ENCODE results near the gene TRIM71.

The TRIM71 gene

DNA sequence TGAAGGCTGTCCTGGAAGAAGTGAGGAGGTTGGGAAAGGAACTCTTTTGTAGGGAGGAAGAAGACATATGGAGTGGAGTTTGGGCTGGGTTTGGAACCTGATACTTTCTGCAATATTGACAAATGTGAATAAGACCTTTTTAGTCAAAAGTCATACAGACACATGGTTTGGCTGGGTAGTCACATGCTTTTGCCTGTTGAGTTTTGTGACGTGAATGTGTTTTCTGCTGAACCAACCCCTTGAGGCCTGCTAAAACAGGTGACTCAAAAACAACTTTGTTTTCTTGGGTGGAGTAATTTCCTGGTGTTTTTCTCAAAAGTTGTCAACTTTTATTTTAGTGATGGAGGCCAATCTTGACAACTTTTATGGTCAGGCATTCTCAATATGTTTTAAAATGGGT is 94.2 kb downstream of the TRIM71 start:
- no peaks in the 10 kb centered on the region for H3K27me3 ChIP-seq (ENCODE audit: low read length)

DNA sequence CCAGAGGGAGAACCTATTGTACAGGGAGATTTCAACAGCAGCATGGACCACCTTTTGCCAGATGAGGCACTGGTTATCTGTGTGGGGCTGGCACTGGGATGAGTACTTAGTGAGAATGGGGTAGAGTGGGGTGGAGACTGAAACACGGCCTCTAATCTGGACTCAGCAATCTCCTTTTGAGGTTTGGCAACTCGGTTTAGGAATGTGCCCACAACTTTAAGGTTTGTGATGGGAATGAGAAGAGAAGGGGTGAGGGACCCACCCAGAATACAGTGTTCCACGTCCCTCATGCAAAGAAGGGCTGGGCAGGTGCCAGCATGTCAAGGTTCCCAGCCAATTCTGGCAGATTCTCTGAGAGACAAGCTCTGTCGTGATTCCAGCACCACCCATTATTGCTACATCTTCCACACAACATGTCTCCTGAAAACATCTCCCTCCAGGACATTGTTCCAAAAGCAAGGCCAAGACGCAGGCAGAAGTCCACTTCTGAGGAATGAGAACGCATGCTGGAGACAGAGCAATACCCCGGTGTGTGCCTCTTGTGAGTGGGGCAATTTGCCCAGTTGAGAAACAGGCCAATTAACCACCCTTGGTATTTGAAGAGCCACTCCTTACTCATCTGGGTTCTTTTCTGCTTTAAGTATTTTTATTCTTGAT is 96.1 kb downstream of the TRIM71 start:
- Histone ChIP-seq H3K27me3 (ENCODE audit: low read length) (no peaks in the 10 kb centered on the region), H3K9ac (ENCODE audit: low read length) (no peak overlapping the region), H3K4me2 (ENCODE audit: low read depth, low read length, poor library complexity, severe bottlenecking) (no peak overlapping the region), H4K20me1 (ENCODE audit: low read depth, low read length) (no peaks in the 10 kb centered on the region), H3K27ac (ENCODE audit: low read depth, low read length) (no peak overlapping the region), H3K79me2 (ENCODE audit: insufficient read depth, low read length) (no peaks in the 10 kb centered on the region), H3K36me3 (ENCODE audit: low read length) (no peaks in the 10 kb centered on the region), H3K9me2 (replicated peaks; ENCODE audit: insufficient read depth, low read length) (no peaks in the 10 kb centered on the region), H2AFZ (ENCODE audit: low read depth, low read length, severe bottlenecking) (no peak overlapping the region), H3K4me3 (ENCODE audit: insufficient read depth, low read length, poor library complexity, severe bottlenecking) (no peak overlapping the region), H3K9me3 (ENCODE audit: insufficient read depth, low read length) (peaks cover 13% of the 10 kb centered on the region; the same call in 1 of the 2 replicates), H3F3A (ENCODE audit: insufficient read depth) (no peaks in the 10 kb centered on the region)
- TF ChIP-seq, protein P1, sequence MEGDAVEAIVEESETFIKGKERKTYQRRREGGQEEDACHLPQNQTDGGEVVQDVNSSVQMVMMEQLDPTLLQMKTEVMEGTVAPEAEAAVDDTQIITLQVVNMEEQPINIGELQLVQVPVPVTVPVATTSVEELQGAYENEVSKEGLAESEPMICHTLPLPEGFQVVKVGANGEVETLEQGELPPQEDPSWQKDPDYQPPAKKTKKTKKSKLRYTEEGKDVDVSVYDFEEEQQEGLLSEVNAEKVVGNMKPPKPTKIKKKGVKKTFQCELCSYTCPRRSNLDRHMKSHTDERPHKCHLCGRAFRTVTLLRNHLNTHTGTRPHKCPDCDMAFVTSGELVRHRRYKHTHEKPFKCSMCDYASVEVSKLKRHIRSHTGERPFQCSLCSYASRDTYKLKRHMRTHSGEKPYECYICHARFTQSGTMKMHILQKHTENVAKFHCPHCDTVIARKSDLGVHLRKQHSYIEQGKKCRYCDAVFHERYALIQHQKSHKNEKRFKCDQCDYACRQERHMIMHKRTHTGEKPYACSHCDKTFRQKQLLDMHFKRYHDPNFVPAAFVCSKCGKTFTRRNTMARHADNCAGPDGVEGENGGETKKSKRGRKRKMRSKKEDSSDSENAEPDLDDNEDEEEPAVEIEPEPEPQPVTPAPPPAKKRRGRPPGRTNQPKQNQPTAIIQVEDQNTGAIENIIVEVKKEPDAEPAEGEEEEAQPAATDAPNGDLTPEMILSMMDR (IDR thresholded peaks at IDR 0.05; ENCODE audit: insufficient read depth, low read length, poor library complexity, severe bottlenecking) = no peak
- TF ChIP-seq EZH2phosphoT487 (conservative IDR thresholded peaks at IDR 0.05; ENCODE audit: low read length) = no peak

More for the DNA sequence above, 94.2 kb downstream of the TRIM71 start:
- H3K9me2 ChIP-seq (replicated peaks; ENCODE audit: insufficient read depth, low read length) = no peaks in the 10 kb centered on the region
- no peaks in the 10 kb centered on the region for H3K79me2 ChIP-seq (ENCODE audit: insufficient read depth, low read length)
- no peak overlapping the region for H3K4me3 ChIP-seq (ENCODE audit: insufficient read depth, low read length, poor library complexity, severe bottlenecking)
- TF ChIP-seq, protein P1 (IDR thresholded peaks at IDR 0.05; ENCODE audit: insufficient read depth, low read length, poor library complexity, severe bottlenecking) = no peak
- no peak for TF ChIP-seq EZH2phosphoT487 (conservative IDR thresholded peaks at IDR 0.05; ENCODE audit: low read length)
- H3K9me3 ChIP-seq (ENCODE audit: insufficient read depth, low read length) = peaks cover 4% of the 10 kb centered on the region; the same call in 1 of the 2 replicates
- H4K20me1 ChIP-seq (ENCODE audit: low read depth, low read length) = no peaks in the 10 kb centered on the region
- no peak overlapping the region for H3K9ac ChIP-seq (ENCODE audit: low read length)
- no peak overlapping the region for H3K4me2 ChIP-seq (ENCODE audit: low read depth, low read length, poor library complexity, severe bottlenecking)
- no peaks in the 10 kb centered on the region for H3F3A ChIP-seq (ENCODE audit: insufficient read depth)
- no peak overlapping the region for H2AFZ ChIP-seq (ENCODE audit: low read depth, low read length, severe bottlenecking)
- H3K36me3 ChIP-seq (ENCODE audit: low read length) = no peaks in the 10 kb centered on the region
- no peak overlapping the region for H3K27ac ChIP-seq (ENCODE audit: low read depth, low read length)

DNA sequence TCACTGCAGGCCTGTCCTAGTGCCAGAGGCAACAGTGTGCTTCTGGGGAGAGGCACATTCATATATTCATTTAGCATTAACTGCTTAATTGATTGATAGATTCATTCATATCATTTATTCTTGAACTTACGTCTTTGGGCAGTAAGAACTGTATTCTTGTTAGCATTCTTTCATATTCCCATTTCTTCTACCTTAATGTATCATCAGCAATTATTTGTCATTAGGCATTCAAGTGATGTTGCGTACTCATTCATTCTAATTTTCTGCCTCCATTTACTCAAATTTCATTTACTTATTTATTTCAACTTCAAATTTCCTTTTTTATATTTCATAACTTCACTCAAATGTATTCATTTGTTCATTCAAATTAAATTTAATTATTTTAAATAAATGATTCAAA is 102.1 kb downstream of the TRIM71 start:
- no peak overlapping the region for H3K4me3 ChIP-seq (ENCODE audit: insufficient read depth, low read length, poor library complexity, severe bottlenecking)
- H3K4me2 ChIP-seq (ENCODE audit: low read depth, low read length, poor library complexity, severe bottlenecking) = no peak overlapping the region
- no peak overlapping the region for H3K27ac ChIP-seq (ENCODE audit: low read depth, low read length)
- TF ChIP-seq, protein P1 (IDR thresholded peaks at IDR 0.05; ENCODE audit: insufficient read depth, low read length, poor library complexity, severe bottlenecking) = no peak
- no peak for TF ChIP-seq EZH2phosphoT487 (conservative IDR thresholded peaks at IDR 0.05; ENCODE audit: low read length)
- H3K9me3 ChIP-seq (ENCODE audit: insufficient read depth, low read length) = peaks cover 13% of the 10 kb centered on the region; the same call in 1 of the 2 replicates
- H3K9ac ChIP-seq (ENCODE audit: low read length) = no peak overlapping the region
- H3K9me2 ChIP-seq (replicated peaks; ENCODE audit: insufficient read depth, low read length) = no peaks in the 10 kb centered on the region
- H3K27me3 ChIP-seq (ENCODE audit: low read length) = no peaks in the 10 kb centered on the region
- H3F3A ChIP-seq (ENCODE audit: insufficient read depth) = no peaks in the 10 kb centered on the region
- H3K79me2 ChIP-seq (ENCODE audit: insufficient read depth, low read length) = no peaks in the 10 kb centered on the region
- H4K20me1 ChIP-seq (ENCODE audit: low read depth, low read length) = no peaks in the 10 kb centered on the region
- H3K36me3 ChIP-seq (ENCODE audit: low read length) = no peaks in the 10 kb centered on the region
- no peak overlapping the region for H2AFZ ChIP-seq (ENCODE audit: low read depth, low read length, severe bottlenecking)
